Fibroblast of lung (primary cell): ENCODE measurements around the gene FOXD3. TPM values are rescaled to one million over a fixed set of nuclear protein-coding genes. Genes with fewer than 3 reads are reported as not detected.

Source experiments
- DNase-seq, 2 donors: peaks; one replicate each; pipeline versions ENCODE4 v3.0.0 to v3.0.0-alpha.2; 2010; ENCODE audit warnings: low read depth in 2 of 2
- H2AFZ ChIP-seq: 2 replicates; pipeline ENCODE4 v1.5.1; 2012; ENCODE audit warnings: low read length, control low read depth, inconsistent platforms
- H3K27ac ChIP-seq: 2 replicates; pipeline ENCODE4 v1.5.1; 2011; ENCODE audit warnings: low read length, control low read depth; ENCODE audit not compliant: insufficient read depth
- H3K27me3 ChIP-seq: 2 replicates; pipeline ENCODE4 v1.5.1; 2011; ENCODE audit warnings: mild to moderate bottlenecking, low read length; ENCODE audit not compliant: control insufficient read depth, insufficient read depth
- H3K36me3 ChIP-seq: 2 replicates; pipeline ENCODE4 v1.5.1; 2011; ENCODE audit warnings: low read length; ENCODE audit not compliant: control insufficient read depth, insufficient read depth
- H3K4me1 ChIP-seq: 2 replicates; pipeline ENCODE4 v1.5.1; 2011; ENCODE audit warnings: low read length; ENCODE audit not compliant: control insufficient read depth, insufficient read depth; ENCODE audit errors: extremely low read depth
- H3K4me2 ChIP-seq: 2 replicates; pipeline ENCODE4 v1.5.1; 2011; ENCODE audit warnings: low read length, control low read depth; ENCODE audit not compliant: insufficient read depth; ENCODE audit errors: extremely low read depth
- H3K4me3 ChIP-seq, 4 experiments: fragments of 200-600 bp in 1 of 4; sonication (generic) in 1 of 4; replicated peaks in 1 of 4; 2 replicates each; pipeline ENCODE4 v1.5.1; 2011 to 2016; ENCODE audit warnings: low read length in 4 of 4, low read depth in 3 of 4, mild to moderate bottlenecking in 3 of 4, control low read depth in 2 of 4, inconsistent platforms in 1 of 4, mixed read lengths in 1 of 4; ENCODE audit not compliant: insufficient read depth in 1 of 4; ENCODE audit errors: control extremely low read depth in 1 of 4
- H3K79me2 ChIP-seq: 2 replicates; pipeline ENCODE4 v1.5.1; 2012; ENCODE audit warnings: mild to moderate bottlenecking, low read length, inconsistent platforms; ENCODE audit not compliant: control insufficient read depth, insufficient read depth
- H3K9ac ChIP-seq: 2 replicates; pipeline ENCODE4 v1.5.1; 2011; ENCODE audit warnings: mild to moderate bottlenecking, low read length, control low read depth; ENCODE audit not compliant: insufficient read depth
- H3K9me3 ChIP-seq: 2 replicates; pipeline ENCODE4 v1.5.1; 2012; ENCODE audit warnings: low read depth, low read length; ENCODE audit not compliant: control insufficient read depth, insufficient read depth
- H4K20me1 ChIP-seq: 2 replicates; pipeline ENCODE4 v1.5.1; 2011; ENCODE audit warnings: low read length; ENCODE audit not compliant: control insufficient read depth, insufficient read depth; ENCODE audit errors: extremely low read depth
- CTCF ChIP-seq, 2 donors: IDR thresholded peaks in 1 of 2; conservative IDR thresholded peaks in 1 of 2; 1 replicate in 1 of 2; 2 replicates in 1 of 2; pipeline ENCODE4 v1.5.1; 2011 to 2012; ENCODE audit warnings: low read length in 2 of 2, control low read depth in 1 of 2, inconsistent platforms in 1 of 2, low read depth in 1 of 2, mild to moderate bottlenecking in 1 of 2
- EZH2 ChIP-seq: IDR thresholded peaks from 2 replicates; pipeline ENCODE4 v1.5.1; 2012; ENCODE audit warnings: low read length, control low read depth, mild to moderate bottlenecking; ENCODE audit errors: missing control alignments
- polyA plus RNA-seq, 2 donors: library from polyadenylated mRNA; depleted of rRNA in 1 of 2; stranded (reverse) in 1 of 2; unstranded in 1 of 2; fragments of >200 nt; gene quantifications; 2 replicates each; pipeline ENCODE4 v1.2.1, GENCODE V29; 2011 to 2012; ENCODE audit warnings: missing spikeins in 1 of 2
- total RNA-seq: library from RNA; depleted of rRNA; stranded (reverse); fragments of >200 nt; gene quantifications from 2 replicates; pipeline ENCODE4 v1.2.1, GENCODE V29; 2014

The FOXD3 gene
- total and polyA plus RNA-seq, 2 donors (not counting 1 experiment from before 2014, with no cell fraction given) = not detected

DNA sequence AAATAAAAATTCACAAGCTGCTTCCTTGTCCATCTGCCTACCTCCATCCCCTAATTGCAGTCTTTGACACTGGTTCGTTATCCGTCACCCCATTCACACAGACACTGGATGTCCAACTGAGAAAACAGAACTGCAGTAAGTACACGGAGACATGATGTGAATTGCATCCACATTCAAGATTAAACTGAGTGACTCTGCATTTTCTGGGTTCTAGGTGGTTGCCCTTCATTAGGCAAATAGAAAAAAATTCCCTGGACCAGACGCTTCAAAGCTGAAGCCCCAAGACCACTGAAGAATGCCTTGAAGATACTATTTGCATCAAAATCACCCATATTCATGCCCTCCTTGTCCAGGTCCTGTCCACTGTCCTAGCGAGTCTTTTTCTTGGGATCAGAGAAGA, 37.2 kb downstream of the FOXD3 start:
- Histone ChIP-seq H3K9me3 (no peaks in the 10 kb centered on the region), H3K27me3 (no peaks in the 10 kb centered on the region), H4K20me1 (no peaks in the 10 kb centered on the region), H3K4me1 (no peaks in the 10 kb centered on the region), H2AFZ (no peak overlapping the region), H3K79me2 (no peaks in the 10 kb centered on the region), H3K27ac (no peak overlapping the region), H3K4me3 (no peak overlapping the region), H3K4me2 (no peak overlapping the region), H3K36me3 (no peaks in the 10 kb centered on the region), H3K9ac (no peak overlapping the region)
- no peak for DNase-seq
- TF ChIP-seq EZH2 (no peak), CTCF (conservative IDR thresholded peaks at IDR 0.05 in 1 of 2, IDR thresholded peaks at IDR 0.05 in 1 of 2; ENCODE audit: low read depth in 1 of 2, low read length in 2 of 2) (no peak)

DNA sequence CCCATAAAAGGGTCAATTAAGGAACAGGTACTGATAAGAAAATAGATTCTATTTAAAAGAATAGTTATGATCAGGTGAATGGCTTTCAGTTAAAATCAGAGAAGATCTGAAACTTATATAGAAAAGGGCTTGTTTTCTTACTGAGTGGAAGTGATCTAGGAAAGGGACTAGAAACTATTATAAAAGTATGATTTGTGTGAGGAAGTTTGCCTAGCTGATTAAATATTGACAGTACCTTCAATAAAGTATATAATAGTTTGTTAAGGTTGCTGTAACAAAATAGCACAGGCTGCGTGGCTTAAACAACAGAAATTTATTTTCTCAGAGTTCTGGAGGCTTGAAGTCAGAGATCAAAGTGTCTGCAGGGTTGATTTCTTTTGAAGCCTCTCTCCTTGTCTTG, 39.7 kb downstream of the FOXD3 start:
- H3K79me2 ChIP-seq = no peaks in the 10 kb centered on the region
- H3K27ac ChIP-seq = no peak overlapping the region
- H3K27me3 ChIP-seq = no peaks in the 10 kb centered on the region
- no peaks in the 10 kb centered on the region for H3K36me3 ChIP-seq
- no peaks in the 10 kb centered on the region for H3K4me1 ChIP-seq
- no peaks in the 10 kb centered on the region for H4K20me1 ChIP-seq
- no peak for TF ChIP-seq CTCF (conservative IDR thresholded peaks at IDR 0.05 in 1 of 2, IDR thresholded peaks at IDR 0.05 in 1 of 2; ENCODE audit: low read depth in 1 of 2, low read length in 2 of 2)
- no peak for TF ChIP-seq EZH2
- no peaks in the 10 kb centered on the region for H3K9me3 ChIP-seq
- DNase-seq = no peak
- H3K9ac ChIP-seq = no peak overlapping the region
- no peak overlapping the region for H3K4me3 ChIP-seq
- H3K4me2 ChIP-seq = no peak overlapping the region
- no peak overlapping the region for H2AFZ ChIP-seq

DNA sequence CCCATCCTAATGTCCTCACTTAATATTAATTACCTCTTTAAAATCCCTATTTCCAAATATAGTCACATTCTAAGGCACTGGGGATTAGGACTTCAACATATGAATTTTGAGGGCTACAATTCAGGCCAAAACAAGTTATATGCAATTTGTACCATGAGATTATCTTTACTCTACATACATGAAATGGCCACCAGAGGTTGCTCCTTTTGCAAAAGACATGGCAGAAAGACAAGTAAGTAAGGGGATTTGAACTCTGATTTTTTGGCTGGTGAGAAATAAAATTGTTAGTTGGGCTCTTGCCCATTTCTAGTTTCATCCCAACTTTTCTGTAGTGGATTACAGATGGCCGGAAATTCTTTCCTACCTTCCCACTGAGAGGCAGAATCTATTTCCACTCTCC, 40.2 kb downstream of the FOXD3 start:
- H3K9ac ChIP-seq = no peak overlapping the region
- H3K4me3 ChIP-seq = no peak overlapping the region
- DNase-seq = peak in 1 of 2 donors; percentile 15
- no peaks in the 10 kb centered on the region for H4K20me1 ChIP-seq
- H3K27me3 ChIP-seq = no peaks in the 10 kb centered on the region
- no peak overlapping the region for H3K27ac ChIP-seq
- H3K4me2 ChIP-seq = no peak overlapping the region
- H3K9me3 ChIP-seq = no peaks in the 10 kb centered on the region
- H2AFZ ChIP-seq = no peak overlapping the region
- no peaks in the 10 kb centered on the region for H3K79me2 ChIP-seq
- no peak for TF ChIP-seq EZH2
- peak in 1 of 2 donors; percentile 21 for TF ChIP-seq CTCF (conservative IDR thresholded peaks at IDR 0.05 in 1 of 2, IDR thresholded peaks at IDR 0.05 in 1 of 2; ENCODE audit: low read depth in 1 of 2, low read length in 2 of 2)
- H3K4me1 ChIP-seq = peaks cover 2% of the 10 kb centered on the region
- no peaks in the 10 kb centered on the region for H3K36me3 ChIP-seq
